Measurements from ENCODE around the gene PLCH2. TPM values are rescaled to one million over a fixed set of nuclear protein-coding genes. Genes with fewer than 3 reads are reported as not detected.

Gene PLCH2
- total and polyA plus RNA-seq, 2 donors (not counting 3 experiments of a cell fraction or from before 2014, with no cell fraction given): 0.19 to 0.31 TPM

DNA sequence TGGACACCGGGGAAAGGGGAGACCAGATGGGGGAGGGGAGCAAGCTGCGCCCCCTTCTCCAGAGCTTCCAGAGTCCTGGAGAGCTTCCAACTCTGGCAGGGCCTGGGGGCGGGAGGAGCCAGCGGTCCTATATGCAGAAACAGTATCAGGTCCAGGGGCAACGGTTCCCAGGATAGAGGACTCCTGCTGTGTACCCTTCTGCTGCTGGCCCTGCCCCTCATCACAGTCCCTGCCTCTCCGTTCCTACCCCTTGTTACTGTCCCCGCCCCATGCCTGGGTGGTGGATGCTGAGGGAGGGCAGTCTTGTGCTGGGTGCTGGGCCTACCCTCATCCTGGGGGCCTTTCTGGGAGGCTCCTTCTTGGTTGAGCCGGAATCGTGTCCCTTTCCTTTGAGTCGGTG lies 44.6 kb upstream of the PLCH2 start:
- H3K27ac ChIP-seq (ENCODE audit: insufficient read depth, low read depth, low read length): no peak overlapping the region
- no peak overlapping the region for H2AFZ ChIP-seq (ENCODE audit: low read depth, low read length)
- dilution Hi-C loops (cut with MboI; ENCODE audit: extremely low pct_ligation_motif_present, low sequenced_read_pairs): no loop called here
- DNase-seq (ENCODE audit: low read depth, low spot score) (no peak), FAIRE-seq (no peak)
- H3K79me2 ChIP-seq (ENCODE audit: control insufficient read depth, insufficient read depth, low read length): no peaks in the 10 kb centered on the region
- H3K4me3 ChIP-seq (replicated peaks in 1 of 3; ENCODE audit: insufficient read depth in 1 of 3, low read depth in 1 of 3, low read length in 3 of 3): no peak overlapping the region
- BruUV-seq (replicated peaks): no TSS peak
- no peaks in the 10 kb centered on the region for H4K20me1 ChIP-seq (replicated peaks; ENCODE audit: control insufficient read depth, extremely low read depth, insufficient read depth, low read length)
- TF ChIP-seq FOS (IDR thresholded peaks at IDR 0.05; ENCODE audit: borderline replicate concordance, insufficient read depth, low read length) (no peak), MYC (IDR thresholded peaks at IDR 0.05; ENCODE audit: low read depth, low read length) (no peak), GATA2 (IDR thresholded peaks at IDR 0.05; ENCODE audit: insufficient read depth, insufficient read length, low read depth, low read length) (no peak), POLR2A (IDR thresholded peaks at IDR 0.05; ENCODE audit: low read depth, low read length) (no peak), EZH2 (IDR thresholded peaks at IDR 0.05; ENCODE audit: borderline replicate concordance, low read depth, low read length, severe bottlenecking) (no peak), POLR2AphosphoS5 (IDR thresholded peaks at IDR 0.05; ENCODE audit: insufficient read depth, low read depth, low read length) (no peak), JUN (IDR thresholded peaks at IDR 0.05; ENCODE audit: borderline replicate concordance, insufficient read depth, insufficient read length, low read depth) (no peak)
- TF ChIP-seq, protein P1, sequence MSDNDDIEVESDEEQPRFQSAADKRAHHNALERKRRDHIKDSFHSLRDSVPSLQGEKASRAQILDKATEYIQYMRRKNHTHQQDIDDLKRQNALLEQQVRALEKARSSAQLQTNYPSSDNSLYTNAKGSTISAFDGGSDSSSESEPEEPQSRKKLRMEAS (IDR thresholded peaks at IDR 0.05; ENCODE audit: insufficient read depth, insufficient read length): no peak
- TF ChIP-seq, protein P2, sequence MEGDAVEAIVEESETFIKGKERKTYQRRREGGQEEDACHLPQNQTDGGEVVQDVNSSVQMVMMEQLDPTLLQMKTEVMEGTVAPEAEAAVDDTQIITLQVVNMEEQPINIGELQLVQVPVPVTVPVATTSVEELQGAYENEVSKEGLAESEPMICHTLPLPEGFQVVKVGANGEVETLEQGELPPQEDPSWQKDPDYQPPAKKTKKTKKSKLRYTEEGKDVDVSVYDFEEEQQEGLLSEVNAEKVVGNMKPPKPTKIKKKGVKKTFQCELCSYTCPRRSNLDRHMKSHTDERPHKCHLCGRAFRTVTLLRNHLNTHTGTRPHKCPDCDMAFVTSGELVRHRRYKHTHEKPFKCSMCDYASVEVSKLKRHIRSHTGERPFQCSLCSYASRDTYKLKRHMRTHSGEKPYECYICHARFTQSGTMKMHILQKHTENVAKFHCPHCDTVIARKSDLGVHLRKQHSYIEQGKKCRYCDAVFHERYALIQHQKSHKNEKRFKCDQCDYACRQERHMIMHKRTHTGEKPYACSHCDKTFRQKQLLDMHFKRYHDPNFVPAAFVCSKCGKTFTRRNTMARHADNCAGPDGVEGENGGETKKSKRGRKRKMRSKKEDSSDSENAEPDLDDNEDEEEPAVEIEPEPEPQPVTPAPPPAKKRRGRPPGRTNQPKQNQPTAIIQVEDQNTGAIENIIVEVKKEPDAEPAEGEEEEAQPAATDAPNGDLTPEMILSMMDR (IDR thresholded peaks at IDR 0.05; ENCODE audit: extremely low read depth in 1 of 2, insufficient read depth in 1 of 2, low read depth in 1 of 2, low read length in 2 of 2): no peak
- H3K4me2 ChIP-seq (ENCODE audit: insufficient read depth, low read length): no peak overlapping the region
- no peaks in the 10 kb centered on the region for H3K36me3 ChIP-seq (ENCODE audit: control insufficient read depth in 2 of 2, extremely low read depth in 1 of 2, insufficient read depth in 2 of 2, low read length in 2 of 2)
- H3K27me3 ChIP-seq (ENCODE audit: control insufficient read depth in 2 of 2, insufficient read depth in 2 of 2, low read length in 2 of 2): no peaks in the 10 kb centered on the region
- ChIA-PET CTCF (interaction anchor here (2.0 kb wide), 1 partner anchor 116 kb away, joined by 4 read pairs; no protein-coding TSS in a partner anchor), POLR2A (no interaction called here)
- no peak overlapping the region for H3K9ac ChIP-seq (replicated peaks; ENCODE audit: extremely low read depth, insufficient read depth, low read length)
- no peaks in the 10 kb centered on the region for H3K9me3 ChIP-seq (replicated peaks; ENCODE audit: control insufficient read depth, insufficient read depth, low read length)
- intact Hi-C loops (cut with micrococcal nuclease): no loop called here
- no peaks in the 10 kb centered on the region for H3K9me1 ChIP-seq (replicated peaks; ENCODE audit: control insufficient read depth, extremely low read depth, insufficient read depth, low read length)
- H3K4me1 ChIP-seq (ENCODE audit: control insufficient read depth, extremely low read depth, insufficient read depth, low read length): no peaks in the 10 kb centered on the region

All from endothelial cell of umbilical vein (primary cell).